Measurements from ENCODE around the gene ELN.
"Not testable (repeated sequence)": the region's sequence is repeated elsewhere in the genome, so short reads cannot be mapped to it uniquely, and the experiment has no call there.

Gene ELN

DNA sequence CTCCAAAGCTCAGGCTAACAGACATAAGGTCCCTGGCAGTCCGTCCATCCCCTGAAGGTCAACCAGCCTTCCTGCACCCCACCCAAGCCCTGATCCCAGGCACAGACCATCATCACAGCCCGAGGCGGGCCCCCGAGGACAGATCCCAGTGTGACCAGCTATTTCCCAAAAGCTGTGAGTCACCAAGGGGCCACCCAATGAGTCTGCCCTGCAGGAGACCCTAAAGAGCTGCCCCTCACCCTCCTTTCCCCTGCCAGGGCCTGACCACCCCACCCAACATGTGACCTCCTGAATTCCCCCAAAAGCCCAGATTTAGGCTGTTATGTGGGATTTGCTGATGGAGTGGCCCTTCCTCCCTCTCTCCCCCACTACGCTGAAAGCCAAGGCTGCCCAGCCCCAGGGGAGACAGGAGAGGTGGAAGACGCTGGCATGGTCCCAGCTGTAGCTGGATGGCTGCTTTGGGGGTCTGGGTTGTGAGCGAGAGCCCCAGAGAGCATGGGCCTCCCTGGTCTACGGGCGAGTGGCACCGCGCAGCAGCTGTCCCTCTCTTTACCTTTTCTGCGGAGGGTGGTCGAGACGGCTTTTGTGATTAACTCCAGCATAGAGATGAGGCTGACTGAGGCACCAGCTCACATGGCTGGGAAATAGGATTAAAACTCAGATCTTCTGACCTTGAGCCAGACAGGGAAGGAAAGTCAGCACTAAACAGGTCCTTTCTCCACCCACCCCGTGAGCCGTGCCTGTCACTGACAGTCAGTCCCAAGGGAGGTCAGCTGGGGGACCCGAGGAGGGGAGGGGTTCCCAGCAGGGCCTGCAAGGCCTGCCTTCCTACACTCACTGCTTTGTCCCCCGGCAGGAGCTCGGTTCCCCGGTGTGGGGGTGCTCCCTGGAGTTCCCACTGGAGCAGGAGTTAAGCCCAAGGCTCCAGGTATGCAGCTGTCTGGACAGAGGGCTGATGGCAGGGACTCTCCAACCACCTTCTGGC, 16.7 kb downstream of the ELN start:
- no peak for DNase-seq

GRCh38 chr7:74046581-74046980, 18.6 kb downstream of the ELN start:
- not testable (repeated sequence) for DNase-seq

DNA sequence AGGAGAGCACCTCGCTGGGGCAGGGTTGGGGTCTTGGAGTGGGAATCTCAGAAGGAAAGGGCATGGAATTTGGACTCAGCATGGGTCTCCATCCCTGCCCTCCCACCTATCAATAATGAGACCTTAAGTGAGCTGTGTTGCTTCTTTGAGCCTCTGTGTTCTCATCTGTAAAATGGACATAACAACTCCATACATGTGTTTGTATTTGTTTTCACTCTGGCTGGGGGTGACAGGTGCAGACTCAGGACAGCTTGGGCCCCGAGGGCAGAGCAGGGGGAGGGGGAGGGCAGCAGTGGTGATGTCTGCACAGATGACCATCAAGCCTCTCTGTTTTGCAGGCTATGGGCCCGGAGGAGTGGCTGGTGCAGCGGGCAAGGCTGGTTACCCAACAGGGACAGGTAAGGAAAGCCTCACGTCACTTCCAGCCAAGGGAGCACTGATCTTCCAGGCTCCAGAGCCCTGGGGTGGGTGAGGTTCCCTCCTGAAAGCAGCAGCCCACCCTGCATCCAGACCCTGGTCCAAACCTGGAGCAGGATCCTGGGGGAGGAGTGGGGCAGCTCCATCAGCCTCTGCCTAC, 19.9 kb downstream of the ELN start:
- DNase-seq: no peak

DNA sequence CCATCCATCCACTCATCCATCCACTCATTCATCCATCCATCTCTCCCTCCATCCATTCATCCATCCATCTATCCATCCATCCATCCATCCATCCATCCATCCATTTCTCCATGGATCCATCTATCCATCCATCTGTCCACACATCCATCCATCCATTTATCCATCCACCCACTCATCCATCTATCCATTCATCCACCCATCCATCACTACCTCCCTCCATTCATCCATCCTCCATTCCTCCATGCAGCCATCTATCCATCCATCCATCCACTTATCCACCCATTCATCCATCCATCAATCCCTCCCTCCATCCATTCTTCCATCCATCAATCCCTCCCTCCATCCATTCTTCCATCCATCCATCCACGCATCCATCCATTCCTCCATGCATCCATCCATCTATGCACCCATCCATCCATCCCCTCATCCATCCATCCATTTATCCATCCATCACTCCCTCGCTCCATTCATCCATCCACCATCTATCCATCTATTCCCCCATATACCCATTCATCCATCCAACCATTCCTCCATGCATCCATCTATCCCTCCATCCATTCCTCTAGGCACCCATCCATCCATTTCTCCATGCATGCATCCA, 21.1 kb downstream of the ELN start:
- no peak for DNase-seq

DNA sequence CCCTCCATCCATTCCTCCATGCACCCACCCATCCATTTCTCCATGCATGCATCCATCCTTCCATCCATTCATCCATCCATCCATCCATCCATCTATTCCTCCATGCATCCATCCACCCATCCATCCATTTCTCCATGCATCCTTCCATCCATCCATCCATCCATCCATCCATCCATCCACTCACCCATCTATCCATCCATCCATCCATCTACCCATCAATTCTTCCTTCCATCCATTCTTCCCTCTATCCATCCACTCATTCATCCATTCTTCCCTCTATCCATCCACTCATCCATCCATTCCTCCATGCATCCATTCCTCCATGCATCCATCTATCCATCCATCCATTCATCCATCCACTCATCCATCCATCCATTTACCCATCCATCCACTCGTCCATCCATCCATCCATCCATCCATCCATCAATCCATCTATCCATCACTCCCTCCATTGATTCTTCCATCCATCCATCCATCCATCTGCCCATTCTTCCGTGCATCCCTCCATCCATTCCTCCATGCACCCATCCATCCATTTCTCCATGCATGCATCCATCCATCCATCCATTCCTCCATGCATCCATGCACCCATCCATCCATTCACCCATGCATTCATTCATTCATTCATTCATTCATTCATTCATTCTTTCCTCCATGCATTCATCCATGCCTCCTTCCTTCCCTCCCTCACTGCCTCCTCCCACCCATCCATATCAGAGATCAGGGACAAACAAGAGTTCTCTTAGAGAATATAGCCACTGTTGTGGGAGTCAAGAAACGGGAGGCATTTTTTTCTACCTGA, 22.2 kb downstream of the ELN start:
- no peak for DNase-seq

- no peak for DNase-seq
These were observed 23.2 kb downstream of the ELN start for GRCh38 chr7:74051193-74051592.

DNA sequence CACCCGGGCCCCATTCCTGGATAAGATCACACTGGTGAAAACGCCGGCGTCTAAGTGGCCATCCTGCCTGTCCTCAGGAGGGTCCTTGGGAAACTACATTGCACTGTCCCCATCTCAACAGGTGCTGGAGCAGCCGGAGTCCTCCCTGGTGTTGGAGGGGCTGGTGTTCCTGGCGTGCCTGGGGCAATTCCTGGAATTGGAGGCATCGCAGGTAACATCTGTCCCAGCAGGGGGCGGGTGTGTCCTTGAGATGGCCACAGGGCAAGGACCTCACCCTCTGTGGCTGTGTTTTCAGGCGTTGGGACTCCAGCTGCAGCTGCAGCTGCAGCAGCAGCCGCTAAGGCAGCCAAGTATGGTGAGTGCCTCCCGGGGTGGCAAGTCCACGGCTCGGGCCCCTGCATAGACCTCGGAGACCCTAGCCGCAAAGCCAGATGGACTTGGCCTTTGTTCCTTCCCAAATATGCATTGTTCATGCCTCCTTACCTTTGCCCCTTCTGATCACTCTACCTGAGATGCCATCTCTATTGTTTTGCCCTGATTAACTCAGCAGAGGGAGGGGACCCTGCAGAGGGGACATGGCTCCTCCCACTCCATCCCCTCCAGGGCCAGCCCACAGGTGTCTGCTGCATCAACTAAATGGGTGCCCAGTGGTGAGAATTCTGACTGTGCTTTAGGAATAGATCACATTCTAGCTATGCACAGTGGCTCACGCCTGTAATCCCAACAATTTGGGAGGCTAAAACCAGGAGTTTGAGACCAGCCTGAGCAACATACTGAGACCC, 23.8 kb downstream of the ELN start:
- no peak for DNase-seq

- no peak for DNase-seq
These were observed 24.7 kb downstream of the ELN start for GRCh38 chr7:74052628-74053027.

- no peak for DNase-seq
These were observed 25.7 kb downstream of the ELN start for GRCh38 chr7:74053589-74054186.

- DNase-seq: no peak
These were observed 28.3 kb downstream of the ELN start for GRCh38 chr7:74056096-74056915.

DNA sequence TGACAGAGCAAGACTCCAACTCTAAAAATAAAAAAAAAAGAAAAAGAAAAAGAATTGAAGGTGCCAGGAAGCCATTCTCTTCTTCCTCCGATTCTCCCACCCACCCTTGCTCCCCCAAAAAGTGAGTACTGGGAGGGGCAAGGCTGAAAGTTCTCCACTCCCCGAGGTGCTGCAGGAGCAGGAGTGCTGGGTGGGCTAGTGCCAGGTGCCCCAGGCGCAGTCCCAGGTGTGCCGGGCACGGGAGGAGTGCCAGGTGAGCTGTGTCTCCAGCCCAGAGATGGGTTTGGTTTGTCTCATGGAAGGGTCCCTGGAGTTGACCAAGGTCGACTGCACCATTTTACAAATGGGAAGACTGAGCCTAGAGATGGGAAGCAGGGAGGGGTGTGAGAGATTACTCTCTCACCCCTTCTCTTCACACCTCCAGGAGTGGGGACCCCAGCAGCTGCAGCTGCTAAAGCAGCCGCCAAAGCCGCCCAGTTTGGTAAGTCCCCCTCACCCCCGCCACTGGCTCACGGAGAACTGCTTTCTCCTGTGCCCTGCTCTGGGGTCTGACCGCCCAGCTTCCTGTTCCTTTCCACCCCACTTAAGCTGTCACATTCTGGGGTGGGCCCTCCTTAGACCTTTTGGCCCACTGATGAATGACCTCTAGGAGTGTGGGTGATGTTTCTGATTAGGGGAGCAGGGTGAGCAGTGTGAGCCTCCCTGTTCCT, 29.4 kb downstream of the ELN start:
- no peak for DNase-seq

DNA sequence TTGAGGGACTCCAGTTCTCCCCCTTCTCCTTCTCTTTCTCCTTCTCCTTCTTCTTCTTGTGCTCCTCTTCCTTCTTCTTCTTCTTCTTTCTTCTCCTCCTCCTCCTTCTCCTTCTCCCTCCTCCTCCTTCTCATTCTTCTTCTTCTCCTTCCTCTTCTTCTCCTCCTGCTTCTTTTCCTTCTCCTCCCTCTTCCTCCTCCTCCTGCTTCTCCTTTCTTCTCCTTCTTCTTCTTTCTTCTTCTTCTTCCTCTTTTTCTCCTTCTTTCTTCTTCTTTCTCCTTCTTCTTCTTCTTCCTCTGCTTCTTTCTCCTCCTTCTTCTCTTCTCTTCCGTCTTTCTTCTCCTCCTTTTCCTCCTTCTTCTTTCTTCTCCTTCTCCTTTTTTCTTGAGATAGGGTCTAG, 30.0 kb downstream of the ELN start:
- no peak for DNase-seq

DNA sequence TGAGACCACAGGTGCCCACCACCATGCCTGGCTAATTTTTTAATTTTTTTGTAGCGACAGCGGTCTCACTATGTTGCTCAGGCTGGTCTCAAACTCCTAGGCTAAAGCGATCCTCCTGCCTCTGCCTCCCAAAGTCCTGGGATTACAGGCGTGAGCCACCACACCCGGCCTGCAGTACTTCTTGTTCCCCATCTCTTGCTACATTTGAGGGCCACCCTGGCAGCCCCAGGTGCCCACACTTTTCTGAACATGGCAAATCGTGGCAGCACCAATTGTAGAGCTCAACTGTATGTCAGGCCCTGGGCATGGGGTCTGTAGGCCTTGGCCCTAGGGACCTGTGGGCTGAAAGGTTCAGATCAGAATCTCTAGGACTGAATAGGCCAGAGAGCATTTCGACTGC, 30.5 kb downstream of the ELN start:
- DNase-seq: no peak

DNA sequence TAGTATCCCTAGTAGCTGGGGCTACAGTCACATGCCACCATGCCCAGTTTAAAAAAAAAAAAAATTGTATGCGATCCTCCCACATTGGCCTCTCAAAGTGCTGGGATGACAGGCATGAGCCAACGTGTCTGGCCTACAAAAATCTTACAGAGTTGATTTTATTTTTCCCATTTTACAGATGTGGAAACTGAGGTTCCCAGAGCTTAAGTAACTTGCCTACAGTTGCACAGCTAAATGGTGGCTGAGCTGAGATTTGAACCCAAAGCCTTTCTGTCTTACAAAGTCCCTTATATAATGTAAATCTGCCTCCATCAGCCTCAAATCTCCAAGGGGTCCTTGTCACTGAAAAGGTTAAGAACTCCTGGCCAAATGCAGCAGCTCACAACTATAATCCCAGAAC, 31.1 kb downstream of the ELN start:
- no peak for DNase-seq

DNA sequence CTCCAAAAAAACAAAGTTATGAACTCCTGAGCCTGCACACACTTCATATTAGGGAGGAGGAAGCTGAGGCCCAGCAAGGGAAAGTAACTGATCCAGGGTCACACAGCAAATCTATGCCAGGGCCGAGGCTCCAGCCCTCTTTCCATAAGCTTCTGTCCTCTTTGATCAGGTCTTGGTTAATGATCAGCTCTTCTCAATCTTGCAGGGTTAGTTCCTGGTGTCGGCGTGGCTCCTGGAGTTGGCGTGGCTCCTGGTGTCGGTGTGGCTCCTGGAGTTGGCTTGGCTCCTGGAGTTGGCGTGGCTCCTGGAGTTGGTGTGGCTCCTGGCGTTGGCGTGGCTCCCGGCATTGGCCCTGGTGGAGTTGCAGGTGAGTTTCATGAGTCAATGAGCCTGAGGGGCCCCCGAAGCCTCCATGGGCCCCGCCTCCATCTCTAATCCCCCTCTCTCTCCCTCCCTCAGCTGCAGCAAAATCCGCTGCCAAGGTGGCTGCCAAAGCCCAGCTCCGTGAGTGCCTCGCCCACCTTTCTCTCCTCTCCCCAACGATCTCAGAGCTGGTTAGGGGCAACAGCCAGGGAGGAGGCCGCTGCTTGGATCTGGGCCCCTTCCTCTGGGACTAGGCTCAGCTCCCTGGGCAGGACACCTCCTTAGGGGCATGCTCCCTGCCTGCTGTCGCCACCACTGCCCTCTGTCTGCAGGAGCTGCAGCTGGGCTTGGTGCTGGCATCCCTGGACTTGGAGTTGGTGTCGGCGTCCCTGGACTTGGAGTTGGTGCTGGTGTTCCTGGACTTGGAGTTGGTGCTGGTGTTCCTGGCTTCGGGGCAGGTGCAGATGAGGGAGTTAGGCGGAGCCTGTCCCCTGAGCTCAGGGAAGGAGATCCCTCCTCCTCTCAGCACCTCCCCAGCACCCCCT, 32.0 kb downstream of the ELN start:
- no peak for DNase-seq

- DNase-seq: peak; percentile 3
These were observed 34.0 kb downstream of the ELN start for GRCh38 chr7:74061840-74062539.

- DNase-seq: no peak
These were observed 35.3 kb downstream of the ELN start for GRCh38 chr7:74063223-74063641.

DNA sequence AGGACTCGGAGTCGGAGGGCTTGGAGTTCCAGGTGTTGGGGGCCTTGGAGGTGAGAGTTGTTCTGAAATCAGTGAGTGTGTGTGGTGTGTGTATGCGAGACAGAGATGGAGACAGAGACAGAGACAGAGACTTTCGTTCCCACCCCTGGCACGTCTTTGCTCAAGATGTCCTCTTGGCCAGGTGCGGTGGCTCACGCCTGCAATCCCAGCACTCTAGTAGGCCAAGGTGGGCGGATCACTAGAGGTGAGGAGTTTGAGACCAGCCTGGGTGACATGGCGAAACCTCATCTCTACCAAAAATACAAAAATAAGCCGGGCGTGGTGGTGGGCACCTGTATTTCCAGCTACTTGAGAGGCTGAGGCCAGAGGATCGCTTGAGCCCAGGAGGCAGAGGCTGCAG, 35.7 kb downstream of the ELN start:
- DNase-seq: no peak

DNA sequence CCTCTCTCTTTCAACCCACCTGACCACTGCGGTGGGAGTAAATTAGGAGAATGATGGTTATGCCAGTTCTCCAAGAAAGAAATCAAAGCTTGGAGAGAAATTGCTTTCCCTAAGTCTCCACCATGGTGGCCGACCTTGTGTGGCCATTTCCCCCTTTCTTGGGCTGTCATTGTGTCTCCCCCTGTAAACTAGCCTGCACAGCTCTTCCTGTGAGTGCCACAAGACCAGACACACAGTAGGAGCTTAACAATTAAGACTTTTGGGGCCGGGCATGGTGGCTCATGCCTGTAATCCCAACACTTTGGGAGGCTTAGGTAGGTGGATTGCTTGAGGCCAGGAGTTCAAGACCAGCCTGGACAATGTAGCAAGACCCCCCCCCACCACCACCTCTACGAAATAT, 36.7 kb downstream of the ELN start:
- no peak for DNase-seq

All from NCI-H2227 treated with DMSO at 0.1 percent for 48 hours (cell line).